ENCODE measurements around the gene ZC2HC1B. TPM values are rescaled to one million over a fixed set of nuclear protein-coding genes. Genes with fewer than 3 reads are reported as not detected.

The ZC2HC1B gene
- not detected in 2 replicates for total RNA-seq

GRCh38 chr6:143864234-143864633 lies at the start of gene ZC2HC1B:
Gene ZC2HC1B, plus strand, starts transcription at chr6:143864474. Its CDS starts 66 bp downstream, at chr6:143864540.

GRCh38 chr6:143842902-143843676 lies 21.2 kb upstream of the ZC2HC1B start, which contains the start of gene LTV1:
Gene LTV1, plus strand, starts transcription at chr6:143843338. Its CDS starts 140 bp downstream, at chr6:143843478.

Small RNAs within 50 kb of the gene (small RNA-seq; reads per million reads assigned to genes)
- gene ZC2HC1B: not detected

Other genes with a start within 250 kb of the ZC2HC1B start
- gene PHACTR2, start 186.5 kb upstream of the ZC2HC1B start, total RNA-seq: 40.9 and 44.8 TPM in 2 replicates
- gene LTV1, start 21.1 kb upstream of the ZC2HC1B start, total RNA-seq: 17.6 and 22.9 TPM in 2 replicates
- 19.2 and 26.5 TPM in 2 replicates for gene PLAGL1, start 143.8 kb downstream of the ZC2HC1B start, total RNA-seq
- gene SF3B5, start 231.1 kb downstream of the ZC2HC1B start, total RNA-seq: 107 and 154 TPM in 2 replicates

Measured in subcutaneous preadipocyte (primary cell).